Hematopoietic multipotent progenitor cell treated with erythropoietin and hydrocortisone succinate and interleukin-3 and kit ligand, for 4 days (in vitro differentiated cells): Measurements from ENCODE around the gene DMRTC2.

Experiments used
- DNase-seq: peaks from one replicate; pipeline ENCODE4 v3.0.0-alpha.2; 2015

The DMRTC2 gene

DNA sequence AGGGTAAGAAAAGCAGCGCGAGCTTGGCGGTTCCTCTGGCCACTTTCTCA lies at the start of gene DMRTC2:
Gene DMRTC2, plus strand, starts transcription at position 42 of the 50 bp plus-strand sequence. CDS start 2,387 bp downstream, outside the sequence.
- DNase-seq = no peak

DNA sequence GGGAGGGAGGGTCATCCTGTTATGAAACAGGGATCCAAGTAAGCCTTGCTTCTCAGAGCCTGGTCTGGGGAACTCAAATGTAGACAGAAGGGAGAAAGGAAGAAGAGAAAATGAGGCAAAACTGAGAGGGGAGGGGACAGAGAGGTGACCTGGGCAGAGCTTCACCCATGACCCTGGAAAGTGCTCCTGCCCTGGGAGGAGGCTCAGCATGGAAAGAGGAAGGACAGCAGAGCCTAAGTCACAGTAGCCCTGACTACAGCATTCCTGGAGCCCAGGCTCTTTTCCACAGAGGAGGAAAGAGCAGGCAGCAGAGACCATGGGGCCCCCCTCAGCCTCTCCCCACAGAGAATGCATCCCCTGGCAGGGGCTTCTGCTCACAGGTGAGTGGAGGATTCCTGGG lies 48.5 kb upstream of the DMRTC2 start, which contains the start of gene CEACAM3:
Gene CEACAM3, plus strand, starts transcription at position 226 of the 400 bp plus-strand sequence. Its CDS starts 91 bp downstream, at position 317.
- no peak for DNase-seq

DNA sequence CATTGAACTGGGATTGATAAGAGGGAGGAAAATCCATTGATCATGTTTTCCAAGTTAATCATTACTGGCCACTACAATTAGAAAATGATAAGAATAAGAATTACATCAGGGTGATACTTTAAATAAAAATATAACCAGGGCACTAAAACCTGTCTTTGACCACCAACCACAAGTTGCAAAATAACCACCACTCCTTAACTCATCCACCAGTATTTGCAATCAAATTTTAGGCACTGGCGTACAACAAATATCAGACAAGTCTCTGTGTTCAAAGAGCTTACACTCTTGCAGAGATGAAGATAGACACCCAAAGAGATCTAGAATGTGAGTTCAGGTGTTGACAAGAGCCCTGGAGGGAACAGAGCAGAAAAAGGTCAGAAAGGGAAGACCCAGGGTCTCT lies 47.9 kb upstream of the DMRTC2 start:
- peak; percentile 56 for DNase-seq

DNA sequence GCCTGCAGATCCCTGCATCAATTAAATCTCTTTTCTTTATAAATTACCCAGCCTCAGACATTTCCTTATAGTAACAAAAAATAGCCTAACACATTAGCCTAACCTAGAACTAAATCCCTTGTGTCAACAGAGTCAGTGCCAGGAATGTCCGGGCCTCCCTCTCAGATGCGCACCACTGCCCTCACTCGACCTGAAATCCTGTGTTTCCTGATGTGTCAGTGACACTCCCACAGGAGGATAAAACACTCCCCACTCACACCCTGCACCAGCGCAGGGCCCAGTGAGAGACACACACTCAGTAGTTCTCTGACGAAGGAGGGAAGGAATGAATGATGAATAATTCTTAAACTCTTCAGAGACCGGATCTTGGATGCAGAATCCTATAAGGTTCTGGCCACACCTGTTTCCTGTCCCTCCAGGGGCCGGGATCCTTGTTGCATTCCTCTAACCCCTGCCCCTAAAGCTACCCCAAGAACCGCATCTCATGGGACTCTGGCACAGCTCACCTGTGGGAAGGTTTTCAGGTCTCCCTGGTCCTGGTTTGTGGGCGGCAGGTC lies 45.3 kb upstream of the DMRTC2 start:
- no peak for DNase-seq

DNA sequence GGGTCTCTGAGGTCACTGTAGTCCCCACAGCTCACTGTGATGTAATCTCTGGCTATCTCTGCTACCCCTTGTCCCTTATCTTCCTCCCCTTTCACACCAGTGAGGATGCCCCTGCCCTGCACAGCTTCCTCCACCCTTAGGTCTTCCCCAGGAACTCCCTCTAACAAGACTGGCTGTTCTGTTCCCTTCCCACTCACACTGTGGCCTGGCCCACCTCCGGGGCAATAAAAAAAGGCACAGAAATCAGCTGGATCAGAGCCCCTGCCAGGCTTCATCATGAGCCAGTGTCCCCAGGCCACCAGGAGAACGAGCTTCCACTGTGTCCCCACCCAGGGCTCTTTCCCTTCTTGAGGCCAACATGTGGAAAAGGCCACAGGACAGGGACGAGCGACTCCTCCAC lies 43.8 kb upstream of the DMRTC2 start:
- no peak for DNase-seq

DNA sequence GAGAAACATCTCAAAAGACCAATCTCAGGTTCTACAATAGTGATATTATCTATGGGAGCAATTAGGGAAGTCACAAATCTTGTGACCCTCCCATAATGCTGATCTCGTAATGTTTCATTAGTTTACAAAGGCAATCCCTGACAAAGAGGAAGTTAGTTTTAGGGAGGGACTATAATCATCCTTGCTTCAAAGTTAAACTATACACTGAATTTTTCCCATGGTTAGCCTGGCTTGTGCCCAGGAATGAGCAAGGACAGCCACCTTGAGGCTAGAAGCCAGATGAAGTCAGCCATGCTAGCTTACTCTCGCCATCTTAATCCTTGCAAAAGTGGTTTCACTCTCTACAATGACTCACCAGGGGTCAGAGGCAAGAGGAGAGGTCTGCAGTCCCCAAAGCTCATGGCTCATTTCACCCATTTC lies 43.0 kb upstream of the DMRTC2 start:
- DNase-seq = peak; percentile 80

DNA sequence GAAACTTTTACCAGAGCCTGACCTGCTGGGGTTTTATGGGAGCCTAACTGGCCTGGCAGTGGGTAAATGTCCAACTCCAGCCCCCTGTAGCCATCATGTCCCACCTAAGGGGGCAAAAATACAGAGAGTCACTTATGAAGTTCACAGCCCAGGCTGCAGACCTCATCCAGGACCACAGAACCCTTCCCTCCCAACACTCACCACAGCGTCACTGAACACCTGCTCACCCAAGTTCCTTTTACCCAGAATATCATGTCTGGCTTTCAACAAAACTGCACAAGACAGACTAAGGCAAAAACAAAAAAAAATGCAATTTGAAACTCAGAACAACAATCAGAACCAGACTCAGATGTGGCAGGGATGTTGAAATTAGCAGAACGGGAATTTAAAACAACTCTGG lies 42.1 kb upstream of the DMRTC2 start:
- DNase-seq = peak; percentile 38

DNA sequence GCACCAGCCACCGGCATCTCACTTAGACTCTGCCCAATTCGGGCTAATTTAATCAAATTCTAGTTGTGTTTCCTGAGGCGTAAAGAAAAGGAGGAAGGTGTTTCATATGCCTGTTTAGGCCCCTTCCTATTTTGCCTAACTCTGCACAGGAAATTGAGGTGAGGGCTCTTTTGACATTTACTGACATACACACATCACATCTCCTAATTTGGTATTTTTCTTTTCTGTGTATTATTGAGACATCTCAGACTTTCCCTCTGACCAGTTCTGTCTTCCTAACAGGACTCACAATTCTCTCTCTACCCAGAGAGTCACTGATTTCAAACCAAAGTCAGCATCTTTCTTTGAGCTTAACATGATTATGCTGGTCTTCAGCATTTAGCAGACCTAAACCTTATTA lies 40.5 kb upstream of the DMRTC2 start:
- DNase-seq = no peak

DNA sequence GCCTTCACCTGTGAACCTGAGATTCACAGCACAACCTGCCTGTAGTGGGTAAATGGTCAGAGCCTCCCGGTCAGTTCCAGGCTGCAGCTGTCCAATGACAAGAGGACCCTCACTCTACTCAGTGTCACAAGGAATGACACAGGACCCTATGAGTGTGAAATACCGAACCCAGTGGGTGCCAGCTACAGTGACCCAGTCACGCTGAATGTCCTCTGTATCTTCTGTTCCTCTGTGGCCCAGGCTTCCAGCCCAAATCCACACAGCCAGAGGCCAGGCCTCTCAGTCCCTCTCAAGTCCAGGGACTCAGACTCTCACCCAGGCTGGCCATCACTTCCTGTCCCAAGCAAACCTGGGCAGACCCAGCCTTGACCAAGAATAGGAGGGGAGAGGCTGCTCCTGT lies 37.7 kb upstream of the DMRTC2 start:
- DNase-seq = no peak

DNA sequence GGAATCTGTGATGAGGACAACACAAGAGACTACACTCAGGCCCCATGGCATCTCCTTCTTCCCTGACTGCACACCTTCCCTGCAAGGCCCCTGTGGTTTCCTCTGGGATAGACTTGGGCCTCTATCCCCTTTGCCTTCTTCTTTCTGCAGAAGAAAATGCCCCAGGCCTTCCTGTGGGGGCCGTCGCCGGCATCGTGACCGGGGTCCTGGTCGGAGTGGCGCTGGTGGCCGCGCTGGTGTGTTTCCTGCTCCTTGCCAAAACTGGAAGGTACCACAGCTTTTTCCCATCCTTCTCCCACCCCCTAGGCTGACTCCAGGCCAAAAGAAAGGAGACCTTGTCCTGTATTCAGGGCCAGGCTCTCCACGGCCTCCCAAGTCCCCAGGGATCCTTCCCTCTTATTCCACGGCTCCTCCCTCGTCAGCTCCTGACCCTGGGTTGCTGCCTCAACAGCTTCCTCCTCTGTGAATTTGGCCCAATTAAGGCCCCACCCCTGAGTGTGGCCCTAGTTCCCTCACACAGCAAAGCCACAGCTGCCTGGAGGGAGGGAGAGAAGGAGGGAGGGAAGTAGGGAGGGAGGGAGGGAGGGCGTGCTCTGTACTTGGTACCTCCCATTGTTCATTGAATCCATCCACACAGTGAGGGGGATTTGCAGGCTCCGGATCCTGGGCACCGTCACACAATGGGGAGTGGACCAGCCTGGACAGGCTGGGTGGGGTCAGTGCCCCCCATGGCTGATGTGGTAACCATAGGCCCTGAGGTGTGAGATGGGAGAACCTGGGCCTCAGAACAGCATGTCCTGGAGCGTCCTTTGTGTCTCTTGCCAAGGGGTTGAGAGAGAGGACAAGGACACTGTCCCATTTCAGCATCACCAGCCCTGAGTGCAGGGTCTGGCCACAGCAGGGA lies 35.9 kb upstream of the DMRTC2 start:
- DNase-seq = peak; percentile 75

DNA sequence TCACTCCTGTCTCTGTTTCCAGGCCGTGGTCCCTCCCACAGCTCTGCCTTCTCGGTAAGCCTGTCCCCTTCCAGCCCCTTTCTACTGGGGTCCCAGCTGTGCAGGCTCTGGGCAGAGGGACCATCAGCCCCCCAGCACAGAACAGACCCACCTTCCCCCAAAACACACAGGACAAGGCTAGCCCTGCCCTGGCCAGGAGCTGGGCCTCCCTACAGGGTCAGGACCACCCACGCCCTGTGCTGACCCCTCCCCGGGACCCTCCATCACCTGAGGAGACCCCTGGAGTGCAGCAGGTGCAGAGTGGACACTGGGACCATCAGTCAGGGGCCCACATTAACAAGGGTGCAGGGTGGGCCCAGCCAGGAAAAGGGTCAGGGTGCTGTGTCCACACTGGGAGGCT lies 34.5 kb upstream of the DMRTC2 start:
- DNase-seq = no peak

DNA sequence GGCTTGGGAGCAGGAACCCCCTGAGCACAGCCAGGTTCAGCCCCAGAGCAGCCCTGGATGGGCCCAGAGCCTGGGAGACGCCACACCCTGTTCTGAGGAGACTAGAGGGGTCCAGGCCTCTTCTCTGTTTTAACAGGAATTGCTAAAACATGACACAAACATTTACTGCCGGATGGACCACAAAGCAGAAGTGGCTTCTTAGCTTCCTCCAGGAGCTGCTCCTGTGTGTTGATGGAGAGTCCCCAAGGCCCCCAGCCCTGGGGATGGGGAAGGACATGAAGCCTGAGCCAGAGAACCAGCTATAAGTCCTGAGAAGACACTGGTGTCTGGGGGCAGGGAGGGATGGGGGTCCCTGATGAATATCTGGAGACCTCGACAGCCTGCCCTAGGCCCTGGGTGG lies 33.8 kb upstream of the DMRTC2 start:
- peak; percentile 77 for DNase-seq

DNA sequence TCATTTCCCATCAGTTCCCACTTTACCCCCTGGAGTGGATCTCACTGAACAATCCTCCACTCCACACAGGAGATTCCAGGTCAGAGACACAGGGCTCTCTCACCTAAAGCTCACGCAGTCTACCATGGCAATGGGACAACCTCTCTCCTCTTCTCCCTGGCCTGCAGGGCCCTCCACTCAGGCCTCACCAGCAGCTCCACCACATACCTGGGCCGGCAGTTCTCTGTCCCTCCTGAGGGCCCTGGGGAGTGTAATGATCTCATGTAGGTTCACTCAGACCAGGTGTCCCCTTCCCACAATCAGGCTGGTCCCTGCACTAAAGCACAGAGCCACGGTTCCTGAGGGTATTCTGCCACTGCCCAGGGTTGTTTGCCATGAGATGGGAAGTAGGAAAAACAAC lies 32.9 kb upstream of the DMRTC2 start:
- DNase-seq = no peak

DNA sequence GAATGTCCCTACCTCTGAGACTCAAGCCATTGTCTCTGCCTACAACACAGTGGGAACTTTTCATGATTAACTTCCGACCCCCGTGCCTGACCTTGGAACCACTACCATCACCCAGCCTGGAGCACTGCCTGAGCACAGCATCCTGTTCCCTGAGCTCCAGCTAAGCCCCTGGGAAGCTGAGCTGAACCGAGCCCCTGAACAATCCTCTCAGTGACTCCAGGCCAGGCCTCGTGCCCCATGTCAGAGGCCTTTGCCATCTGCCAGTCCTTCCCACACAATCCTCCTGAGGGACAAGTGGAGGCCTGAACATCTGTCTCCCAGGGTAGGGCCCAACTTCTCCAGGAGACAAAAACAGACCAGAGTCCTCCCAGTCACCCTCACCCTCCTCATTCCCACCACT lies 30.9 kb upstream of the DMRTC2 start:
- no peak for DNase-seq

DNA sequence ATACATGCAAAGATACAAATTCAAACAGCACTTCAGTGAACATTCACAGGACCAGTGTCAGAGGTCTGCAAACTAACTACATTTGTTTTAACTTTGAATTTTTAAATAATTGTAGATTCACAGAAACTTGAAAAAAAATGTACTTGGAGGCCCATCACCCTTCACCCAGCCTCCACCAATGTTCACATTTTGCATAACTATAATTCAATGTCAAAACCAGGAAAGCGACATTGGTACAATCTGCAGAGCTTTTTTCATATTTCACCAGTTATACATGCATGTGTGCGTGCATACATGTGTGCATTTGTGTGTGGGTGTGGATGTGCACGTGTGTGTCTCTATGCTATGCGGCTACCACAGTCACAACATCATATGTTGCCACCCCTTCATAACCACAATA lies 29.5 kb upstream of the DMRTC2 start:
- no peak for DNase-seq

DNA sequence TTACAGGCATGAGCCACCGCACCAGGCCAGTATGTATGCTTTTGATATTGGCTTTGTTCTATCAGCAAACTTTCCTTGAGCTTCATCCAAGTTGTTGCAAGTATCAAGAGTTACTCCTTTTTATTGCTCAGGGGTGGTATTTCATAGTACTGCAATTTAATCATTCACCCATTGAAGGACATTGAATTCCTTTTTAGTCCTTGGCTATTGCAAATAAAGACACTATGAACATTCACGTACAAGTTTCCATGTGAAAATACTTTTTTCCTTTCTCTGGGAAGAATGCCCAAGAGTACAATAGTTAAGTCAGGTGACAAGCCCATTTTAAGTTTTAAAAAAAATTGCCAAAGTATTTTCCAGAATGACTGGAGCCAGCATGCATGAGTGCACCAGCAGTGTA lies 28.1 kb upstream of the DMRTC2 start:
- no peak for DNase-seq

DNA sequence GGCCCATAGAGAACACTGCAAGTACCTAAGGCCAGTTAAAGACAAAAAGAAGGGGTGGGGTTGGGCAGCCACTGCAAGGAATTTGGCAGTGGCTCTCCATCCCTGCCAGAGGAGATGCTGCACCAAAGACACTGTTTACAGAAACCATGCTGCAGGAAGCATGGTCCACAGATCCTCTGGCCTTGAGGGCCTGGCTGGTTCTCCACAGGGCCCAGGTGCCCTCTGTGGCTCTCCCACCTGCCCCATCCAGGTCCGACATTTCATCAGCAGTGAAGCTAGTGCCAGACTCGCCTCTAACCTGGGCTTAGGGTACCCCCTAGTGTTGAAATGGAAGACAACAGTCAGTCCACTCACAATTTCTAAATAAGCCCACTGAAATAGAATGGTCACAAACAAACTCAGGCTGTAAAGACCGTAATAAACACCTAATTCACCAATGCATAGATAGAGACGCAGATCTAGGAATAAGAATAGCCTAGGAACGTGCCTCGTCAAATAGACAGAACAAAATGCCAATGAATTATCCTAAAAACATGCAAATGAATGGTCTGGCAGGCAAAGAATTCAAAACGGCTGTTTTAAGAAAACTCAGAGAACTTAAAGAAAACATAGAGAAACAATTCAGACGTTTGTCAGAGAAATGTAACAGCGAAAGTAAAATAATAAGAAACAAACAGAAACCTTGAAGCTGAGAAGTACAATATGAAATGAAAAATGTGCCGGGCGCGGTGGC lies 23.7 kb upstream of the DMRTC2 start:
- peak; percentile 79 for DNase-seq

DNA sequence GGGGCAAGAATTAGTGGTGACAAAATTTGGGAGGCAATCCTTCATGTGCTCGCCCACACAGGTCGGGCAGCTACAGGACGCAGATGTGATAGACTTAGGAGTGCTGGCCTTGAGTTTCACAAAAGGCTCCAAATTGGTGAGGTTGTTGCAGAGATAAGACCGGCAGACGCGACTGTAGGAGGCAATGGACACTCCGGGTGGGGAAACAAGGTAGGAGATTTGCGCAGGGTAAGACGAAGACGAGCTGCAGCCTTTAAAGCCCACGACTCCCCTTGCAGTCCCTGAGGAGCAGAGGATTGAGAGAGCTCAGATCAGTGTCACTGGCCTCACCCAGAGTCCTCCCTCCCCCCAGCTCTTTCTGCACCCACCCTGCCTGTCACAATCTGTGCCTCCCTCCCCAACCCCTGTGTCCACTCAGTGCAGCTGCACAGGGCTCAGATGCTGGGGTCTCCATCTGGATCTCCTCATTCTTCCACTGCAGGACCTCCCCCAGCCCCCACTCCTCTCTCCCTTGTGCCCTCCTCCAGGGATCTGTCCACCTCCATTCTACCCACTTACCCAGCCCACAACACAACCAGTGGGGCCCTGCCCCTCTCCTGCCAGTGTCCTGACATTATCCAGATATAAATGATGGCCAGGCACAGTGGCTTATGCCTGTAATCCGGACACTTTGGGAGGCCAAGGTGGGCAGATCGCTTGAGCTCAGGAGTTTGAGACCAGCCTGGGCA lies 6.7 kb upstream of the DMRTC2 start:
- DNase-seq = no peak

DNA sequence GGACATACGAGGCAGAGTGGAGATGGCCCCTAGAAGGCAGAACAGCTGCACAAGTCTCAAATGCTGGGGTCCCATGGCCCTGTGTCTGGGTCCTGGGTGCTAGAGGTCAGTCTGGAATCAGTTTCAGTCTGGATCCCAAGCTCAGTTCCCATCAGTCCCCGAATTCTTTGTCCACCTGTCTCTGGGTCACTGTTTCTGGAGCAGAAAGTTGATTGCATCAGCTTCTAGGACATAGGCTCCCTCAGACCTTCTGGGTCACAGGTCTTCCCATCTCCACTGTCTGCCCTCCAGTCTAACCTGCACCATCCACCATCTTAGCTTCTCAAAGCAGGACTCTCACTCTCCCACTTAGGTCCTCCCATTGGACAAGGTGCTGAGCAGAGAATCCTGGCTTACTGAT lies 5.6 kb upstream of the DMRTC2 start:
- no peak for DNase-seq

DNA sequence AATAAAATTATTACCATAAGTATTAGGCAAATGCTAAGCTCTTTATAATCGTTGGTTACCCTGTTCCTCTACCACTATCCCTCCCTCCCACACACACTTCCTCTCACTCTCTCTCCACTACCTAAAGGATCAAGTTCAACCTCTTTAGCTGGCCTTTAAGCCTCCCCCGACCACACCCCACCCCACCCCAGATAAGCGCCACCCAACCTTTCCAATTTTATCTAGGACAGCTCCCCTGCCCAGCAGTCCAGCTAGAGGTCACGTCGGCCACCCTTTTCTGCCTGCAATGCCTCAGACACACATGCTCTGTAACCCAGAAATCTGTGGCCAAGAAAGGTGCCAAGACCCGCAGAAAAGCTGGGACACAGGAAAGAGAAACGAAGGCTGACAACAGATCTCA lies 1.5 kb upstream of the DMRTC2 start:
- no peak for DNase-seq

DNA sequence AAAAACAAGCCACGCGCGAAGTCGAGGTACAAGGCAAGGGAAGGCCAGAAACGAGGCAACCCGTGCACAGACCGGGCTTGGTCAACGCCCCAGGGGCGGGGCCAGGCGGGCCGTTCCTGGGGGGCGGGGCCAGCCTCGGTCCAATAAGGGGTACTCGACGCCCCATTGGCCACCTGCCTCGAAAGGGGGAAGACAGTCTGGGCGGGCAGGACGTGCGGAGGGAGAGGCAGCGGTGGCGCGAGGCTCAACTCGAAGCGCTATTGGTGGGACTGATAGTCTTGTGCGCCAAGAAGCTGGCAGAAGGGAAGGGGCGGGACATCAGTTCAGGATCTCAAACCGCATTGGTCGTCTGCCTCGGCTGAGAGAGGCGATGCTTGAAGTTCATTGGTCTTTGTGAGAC lies 241 bp upstream of the DMRTC2 start, which contains the start of gene LYPD4:
Gene LYPD4, minus strand, starts transcription at position 83 of the 400 bp plus-strand sequence. CDS start 5,398 bp downstream, outside the sequence.
- no peak for DNase-seq

DNA sequence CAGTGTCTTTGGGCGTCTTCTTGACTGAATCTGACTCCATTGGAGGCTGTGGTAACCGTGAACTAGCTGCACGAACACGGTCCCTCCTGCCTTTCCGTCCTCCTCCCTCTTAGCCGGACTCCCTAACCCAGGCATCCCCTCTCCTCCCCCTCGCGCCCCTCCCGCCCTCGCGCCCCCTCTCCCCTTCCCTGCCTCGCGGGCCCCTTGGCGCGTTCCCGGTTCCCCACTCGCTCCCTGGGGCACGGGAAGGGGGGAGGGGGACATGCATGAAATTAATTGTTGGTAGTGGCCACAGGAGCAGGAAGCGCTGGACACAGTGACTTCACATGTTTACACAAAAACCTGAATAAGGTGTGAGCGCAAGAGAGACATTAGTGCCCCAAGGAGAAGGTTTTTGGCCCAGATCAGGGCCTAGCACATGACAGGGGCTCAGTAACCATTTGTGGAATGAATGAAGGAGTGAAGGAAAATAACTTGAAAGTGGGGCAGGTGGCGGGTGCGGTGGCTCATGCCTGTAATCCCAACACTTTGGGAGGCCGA lies 279 bp downstream of the DMRTC2 start:
- DNase-seq = no peak

DNA sequence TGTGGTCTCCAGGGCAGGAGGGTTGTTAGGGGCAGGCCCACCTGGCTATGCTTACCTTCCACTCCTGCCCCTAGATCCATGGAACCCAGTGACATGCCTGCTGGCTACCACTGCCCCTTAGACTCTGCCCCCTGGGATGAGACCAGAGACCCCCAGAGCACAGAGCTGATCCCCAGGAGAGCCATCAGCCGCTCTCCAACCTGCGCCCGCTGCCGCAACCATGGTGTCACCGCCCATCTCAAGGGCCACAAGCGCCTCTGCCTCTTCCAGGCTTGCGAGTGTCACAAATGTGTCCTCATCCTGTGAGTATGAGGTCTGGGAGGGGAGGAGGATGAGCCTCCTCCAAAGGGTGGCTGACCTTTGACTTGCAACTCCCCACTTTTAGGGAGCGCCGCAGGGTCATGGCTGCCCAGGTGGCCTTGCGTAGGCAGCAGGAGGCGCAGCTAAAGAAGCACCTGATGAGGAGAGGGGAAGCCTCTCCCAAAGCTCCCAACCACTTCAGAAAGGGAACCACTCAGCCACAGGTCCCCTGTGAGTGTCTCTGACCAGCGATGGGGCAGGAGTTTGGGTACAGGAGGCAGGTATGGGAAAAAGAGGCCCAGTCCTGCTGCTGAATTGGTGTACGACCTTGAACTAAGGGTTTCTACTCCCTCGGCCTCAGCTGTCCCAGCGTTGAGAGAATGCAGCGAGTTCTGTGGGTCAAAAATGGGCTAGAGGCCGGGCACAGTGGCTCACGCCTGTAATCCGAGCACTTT lies 2.7 kb downstream of the DMRTC2 start:
- DNase-seq = no peak
